SIG-M5 treated with dmso at 0.1 percent for 504 hours (cell line): ENCODE data around the gene CSF1R.

Experiments used
- DNase-seq: peaks from one replicate; lab custom pipeline; 2025; ENCODE audit not compliant: unreplicated experiment; lab: John Stamatoyannopoulos, UW

Gene CSF1R

GRCh38 chr5:150073677-150074076, 12.7 kb downstream of the CSF1R start:
- no peak for DNase-seq

- no peak for DNase-seq
Measured at GRCh38 chr5:150073086-150073625, 13.2 kb downstream of the CSF1R start.

- DNase-seq = no peak
Measured at GRCh38 chr5:150070821-150071220, 15.5 kb downstream of the CSF1R start.

- no peak for DNase-seq
Measured at GRCh38 chr5:150069672-150070627, 16.4 kb downstream of the CSF1R start.

- no peak for DNase-seq
Measured at GRCh38 chr5:150068961-150069645, 17.3 kb downstream of the CSF1R start.

- no peak for DNase-seq
Measured at GRCh38 chr5:150068472-150068871, 17.9 kb downstream of the CSF1R start.

GRCh38 chr5:150068071-150068470, 18.3 kb downstream of the CSF1R start:
- DNase-seq = no peak

GRCh38 chr5:150067405-150067960, 18.9 kb downstream of the CSF1R start:
- DNase-seq = no peak

- peak; percentile 77 for DNase-seq
Measured at GRCh38 chr5:150066901-150067396, 19.4 kb downstream of the CSF1R start.

GRCh38 chr5:150066436-150066835, 19.9 kb downstream of the CSF1R start:
- no peak for DNase-seq

- DNase-seq = peak; percentile 16
Measured at GRCh38 chr5:150065886-150066285, 20.5 kb downstream of the CSF1R start.

GRCh38 chr5:150065346-150065745, 21.0 kb downstream of the CSF1R start:
- DNase-seq = no peak

- DNase-seq = no peak
Measured at GRCh38 chr5:150064681-150065220, 21.6 kb downstream of the CSF1R start.

GRCh38 chr5:150063638-150064037, 22.7 kb downstream of the CSF1R start:
- no peak for DNase-seq

- peak; percentile 28 for DNase-seq
Measured at GRCh38 chr5:150062216-150062922, 24.0 kb downstream of the CSF1R start.

- DNase-seq = no peak
Measured at GRCh38 chr5:150061538-150061995, 24.8 kb downstream of the CSF1R start.

- DNase-seq = no peak
Measured at GRCh38 chr5:150060471-150060870, 25.9 kb downstream of the CSF1R start.

- no peak for DNase-seq
Measured at GRCh38 chr5:150059623-150060022, 26.7 kb downstream of the CSF1R start.

- peak; percentile 88 for DNase-seq
Measured at GRCh38 chr5:150058480-150059126, 27.8 kb downstream of the CSF1R start.

- no peak for DNase-seq
Measured at GRCh38 chr5:150057996-150058395, 28.4 kb downstream of the CSF1R start.
